ENCODE measurements around the gene GPC1.

Gene GPC1

GRCh38 chr2:240440704-240441320 is 5.3 kb downstream of the GPC1 start:
- Mint-ChIP-seq H3K27ac (no peak overlapping the region), H3K9me3 (no peaks in the 10 kb centered on the region)
- no peak for TF ChIP-seq CTCF (IDR thresholded peaks at IDR 0.05)

GRCh38 chr2:240441326-240441992 is 6.0 kb downstream of the GPC1 start:
- Mint-ChIP-seq H3K4me1 (peaks cover 5% of the 10 kb centered on the region), H3K36me3 (ENCODE audit: low read depth) (no peaks in the 10 kb centered on the region), H3K27ac (no peak overlapping the region), H3K9me3 (no peaks in the 10 kb centered on the region), H3K27me3 (ENCODE audit: low read depth, poor library complexity) (peaks cover 8% of the 10 kb centered on the region), H3K4me3 (no peak overlapping the region)
- no peak for TF ChIP-seq CTCF (IDR thresholded peaks at IDR 0.05)
- DNase-seq, result no peak

More at GRCh38 chr2:240440704-240441320, 5.3 kb downstream of the GPC1 start:
- H3K36me3 Mint-ChIP-seq (ENCODE audit: low read depth), result no peaks in the 10 kb centered on the region
- peaks cover 8% of the 10 kb centered on the region for H3K27me3 Mint-ChIP-seq (ENCODE audit: low read depth, poor library complexity)
- no peak for DNase-seq
- peaks cover 5% of the 10 kb centered on the region for H3K4me1 Mint-ChIP-seq
- no peak overlapping the region for H3K4me3 Mint-ChIP-seq

- Mint-ChIP-seq H3K9me3 (no peaks in the 10 kb centered on the region), H3K4me1 (peaks cover 5% of the 10 kb centered on the region), H3K27ac (no peak overlapping the region), H3K4me3 (no peak overlapping the region), H3K27me3 (ENCODE audit: low read depth, poor library complexity) (peaks cover 3% of the 10 kb centered on the region), H3K36me3 (ENCODE audit: low read depth) (no peaks in the 10 kb centered on the region)
- no peak for TF ChIP-seq CTCF (IDR thresholded peaks at IDR 0.05)
- no peak for DNase-seq
These were observed 6.5 kb downstream of the GPC1 start for GRCh38 chr2:240441993-240442411.

GRCh38 chr2:240442891-240443715 is 7.6 kb downstream of the GPC1 start:
- H3K27me3 Mint-ChIP-seq (ENCODE audit: low read depth, poor library complexity), result no peaks in the 10 kb centered on the region
- H3K4me1 Mint-ChIP-seq, result no peaks in the 10 kb centered on the region
- no peak overlapping the region for H3K4me3 Mint-ChIP-seq
- no peaks in the 10 kb centered on the region for H3K9me3 Mint-ChIP-seq
- no peaks in the 10 kb centered on the region for H3K36me3 Mint-ChIP-seq (ENCODE audit: low read depth)
- no peak overlapping the region for H3K27ac Mint-ChIP-seq
- TF ChIP-seq CTCF (IDR thresholded peaks at IDR 0.05), result no peak
- DNase-seq, result no peak

GRCh38 chr2:240443891-240444301 is 8.4 kb downstream of the GPC1 start:
- Mint-ChIP-seq H3K27ac (no peak overlapping the region), H3K36me3 (ENCODE audit: low read depth) (no peaks in the 10 kb centered on the region), H3K9me3 (no peaks in the 10 kb centered on the region), H3K4me1 (no peaks in the 10 kb centered on the region), H3K27me3 (ENCODE audit: low read depth, poor library complexity) (no peaks in the 10 kb centered on the region), H3K4me3 (no peak overlapping the region)
- no peak for DNase-seq
- no peak for TF ChIP-seq CTCF (IDR thresholded peaks at IDR 0.05)
